Measurements from ENCODE around the gene OPA1.
"Not testable (repeated sequence)": the region's sequence is repeated elsewhere in the genome, so short reads cannot be mapped to it uniquely, and the experiment has no call there.

The OPA1 gene

DNA sequence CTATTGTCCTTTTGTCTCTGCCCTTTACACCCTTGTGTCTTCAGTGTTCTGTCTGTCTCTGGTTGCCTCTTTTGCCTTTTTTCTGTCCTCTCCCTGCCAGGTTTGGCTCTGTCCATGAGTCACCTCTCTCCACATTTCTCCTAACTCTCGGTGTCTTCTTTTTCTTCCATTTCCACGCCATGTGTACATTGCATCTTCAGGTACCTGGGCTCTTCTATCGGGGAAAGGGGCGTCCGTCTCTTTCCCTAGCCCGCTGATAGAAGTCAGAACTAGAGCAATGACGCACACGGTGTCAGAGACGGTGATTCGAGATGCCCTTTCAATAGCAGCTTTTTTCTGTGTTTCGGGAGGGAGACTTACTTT, 641 bp downstream of the OPA1 start:
- DNase-seq = no peak

DNA sequence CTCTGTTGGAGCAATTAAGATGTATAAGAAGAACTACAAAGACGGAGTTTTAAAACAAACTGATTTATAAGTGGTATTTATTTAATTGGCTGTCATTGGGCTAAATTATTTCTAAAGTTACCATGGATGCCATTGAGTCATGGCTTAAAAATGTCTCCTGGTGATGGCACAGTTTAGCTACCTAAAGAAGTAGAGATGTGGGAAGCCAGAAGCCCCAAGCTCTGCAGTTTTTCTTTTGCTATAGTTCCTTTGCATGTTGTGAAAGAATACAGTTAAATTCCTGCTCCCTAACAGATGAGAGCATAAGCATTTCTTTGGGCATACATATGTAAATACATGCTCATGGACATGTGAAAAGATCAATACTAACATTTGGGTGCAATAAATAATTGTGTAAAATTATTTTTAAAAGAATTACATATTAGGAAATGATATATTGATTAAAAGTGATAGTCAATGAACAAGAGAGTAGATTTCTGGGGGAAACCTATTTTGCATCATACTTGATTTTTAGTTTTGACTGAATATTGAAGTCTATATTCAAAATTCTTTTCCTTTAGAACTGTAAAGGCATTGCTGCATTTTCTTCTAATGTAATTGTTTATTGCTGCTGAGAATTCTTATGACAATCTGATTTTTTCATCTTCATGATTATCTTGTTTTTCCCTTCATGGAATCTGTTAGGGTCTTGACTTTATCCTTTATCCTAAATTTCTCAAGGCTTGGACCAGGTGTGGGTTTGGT, 2.1 kb downstream of the OPA1 start:
- DNase-seq = no peak

DNA sequence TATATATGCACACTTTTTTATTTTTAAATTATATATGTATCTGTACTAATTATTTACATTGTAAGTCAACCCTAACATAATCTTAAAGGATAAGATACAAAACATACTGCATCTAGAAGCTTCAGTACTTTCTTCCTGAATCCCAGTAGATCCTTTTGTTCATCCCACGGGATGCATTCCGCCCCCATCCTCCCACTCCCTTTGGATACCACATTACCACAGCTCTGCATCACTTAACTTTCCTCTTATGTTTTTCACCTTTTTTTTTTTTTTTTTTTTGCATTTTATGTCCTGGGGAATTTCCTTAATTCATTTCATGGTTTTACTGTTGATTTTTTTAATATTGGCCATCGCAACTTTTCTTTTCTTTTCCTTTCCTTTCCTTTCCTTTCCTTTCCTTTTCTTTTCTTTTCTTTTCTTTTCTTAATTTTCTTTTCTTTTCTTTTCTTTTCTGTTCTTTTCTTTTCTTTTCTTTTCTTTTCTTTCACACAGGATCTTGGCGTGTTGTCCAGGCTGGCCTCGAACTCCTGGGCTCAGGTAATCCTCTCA, 3.0 kb downstream of the OPA1 start:
- no peak for DNase-seq

DNA sequence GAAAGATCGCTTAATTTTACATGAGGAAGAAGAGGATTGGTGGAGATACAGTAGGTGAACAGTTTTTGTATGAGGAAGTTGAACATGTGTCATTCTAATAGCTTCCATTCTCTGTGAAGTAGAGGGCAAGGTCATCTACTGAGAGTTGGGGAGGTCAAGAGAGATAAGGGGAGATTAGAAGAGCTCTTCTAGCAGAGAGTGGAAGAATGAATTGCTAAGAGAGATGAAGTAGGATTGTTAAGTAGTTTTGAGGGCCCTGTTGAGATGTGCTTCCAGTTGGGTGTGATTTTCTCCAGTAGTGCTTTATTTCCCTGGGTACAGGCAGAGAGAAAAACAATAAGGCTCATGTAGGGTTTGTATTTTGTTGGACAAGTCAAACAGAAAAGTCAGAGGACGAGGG, 5.2 kb downstream of the OPA1 start:
- DNase-seq = no peak

DNA sequence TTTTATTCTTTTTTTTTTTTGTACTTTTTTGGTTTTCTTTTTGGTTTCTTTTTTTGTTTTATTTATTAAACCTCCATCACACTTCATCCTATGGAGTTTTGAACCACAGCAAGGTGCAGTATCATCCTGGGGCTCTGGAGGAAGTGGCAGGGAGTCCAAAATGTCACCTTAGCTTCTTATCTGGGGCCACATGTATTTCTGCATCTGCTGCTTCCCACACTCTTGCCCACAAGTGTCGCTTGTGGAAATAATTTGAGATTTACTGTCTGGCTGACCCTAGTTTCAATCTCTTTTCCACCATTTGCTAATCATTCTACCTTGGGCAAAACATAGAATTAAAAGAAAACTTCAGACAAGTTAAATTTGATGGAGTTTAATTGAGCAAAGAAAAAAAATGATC, 6.4 kb downstream of the OPA1 start:
- DNase-seq = no peak

DNA sequence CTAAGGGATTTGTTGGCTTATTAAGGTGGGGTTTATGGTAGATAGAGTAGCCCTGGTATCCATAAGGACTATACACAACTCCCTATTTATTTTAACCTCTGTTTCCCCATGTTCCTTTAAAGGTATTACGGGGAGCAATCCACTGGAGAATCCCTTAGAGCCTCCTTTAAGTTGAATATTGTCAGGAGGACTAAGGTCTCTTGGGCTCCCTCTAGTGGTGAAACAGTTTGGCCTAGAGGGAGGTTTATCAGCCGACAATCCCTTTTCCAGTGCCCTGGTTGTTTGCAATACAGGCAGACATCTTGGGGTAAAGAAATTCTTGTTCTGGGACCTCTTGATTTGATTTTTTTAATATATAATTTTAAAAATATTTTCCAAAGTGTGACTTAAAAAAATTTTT, 12.9 kb downstream of the OPA1 start:
- DNase-seq = no peak

DNA sequence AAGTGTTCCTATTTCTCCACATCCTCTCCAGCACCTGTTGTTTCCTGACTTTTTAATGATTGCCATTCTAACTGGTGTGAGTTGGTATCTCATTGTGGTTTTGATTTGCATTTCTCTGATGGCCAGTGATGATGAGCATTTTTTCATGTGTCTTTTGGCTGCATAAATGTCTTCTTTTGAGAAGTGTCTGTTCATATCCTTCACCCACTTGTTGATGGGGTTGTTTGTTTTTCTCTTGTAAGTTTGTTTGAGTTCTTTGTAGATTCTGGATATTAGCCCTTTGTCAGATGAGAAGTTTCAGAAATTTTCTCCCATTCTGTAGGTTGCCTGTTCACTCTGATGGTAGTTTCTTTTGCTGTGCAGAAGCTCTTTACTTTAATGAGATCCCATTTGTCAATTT, 13.9 kb downstream of the OPA1 start:
- not testable (repeated sequence) for DNase-seq

DNA sequence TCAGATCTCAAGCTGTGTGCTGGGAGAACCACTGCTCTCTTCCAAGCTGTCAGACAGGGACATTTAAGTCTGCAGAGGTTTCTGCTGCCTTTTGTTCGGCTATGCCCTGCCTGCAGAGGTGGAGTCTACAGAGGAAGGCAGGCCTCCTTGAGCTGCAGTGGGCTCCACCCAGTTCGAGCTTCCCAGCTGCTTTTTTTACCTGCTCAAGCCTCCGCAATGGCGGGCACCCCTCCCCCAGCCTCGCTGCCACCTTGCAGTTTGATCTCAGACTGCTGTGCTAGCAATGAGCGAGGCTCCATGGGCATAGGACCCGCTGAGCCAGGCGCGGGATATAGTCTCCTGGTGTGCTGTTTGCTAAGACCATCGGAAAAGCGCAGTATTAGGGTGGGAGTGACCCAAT, 17.5 kb downstream of the OPA1 start:
- not testable (repeated sequence) for DNase-seq

DNA sequence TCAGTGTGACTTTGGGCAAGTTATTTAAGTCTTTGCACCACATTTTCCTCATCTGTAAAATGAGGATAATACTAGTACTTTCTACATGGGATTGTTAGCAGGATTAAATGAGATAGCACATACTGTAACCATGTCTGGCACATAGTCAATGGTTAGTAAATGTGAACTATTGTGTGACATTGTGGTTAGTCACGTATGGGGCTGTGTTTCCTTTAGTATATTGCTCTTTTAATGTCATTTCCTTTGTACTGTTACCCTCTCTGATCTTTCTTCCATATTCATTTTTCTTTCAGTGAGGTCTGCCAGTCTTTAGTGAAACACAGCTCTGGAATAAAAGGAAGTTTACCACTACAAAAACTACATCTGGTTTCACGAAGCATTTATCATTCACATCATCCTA, 21.4 kb downstream of the OPA1 start:
- DNase-seq = no peak

DNA sequence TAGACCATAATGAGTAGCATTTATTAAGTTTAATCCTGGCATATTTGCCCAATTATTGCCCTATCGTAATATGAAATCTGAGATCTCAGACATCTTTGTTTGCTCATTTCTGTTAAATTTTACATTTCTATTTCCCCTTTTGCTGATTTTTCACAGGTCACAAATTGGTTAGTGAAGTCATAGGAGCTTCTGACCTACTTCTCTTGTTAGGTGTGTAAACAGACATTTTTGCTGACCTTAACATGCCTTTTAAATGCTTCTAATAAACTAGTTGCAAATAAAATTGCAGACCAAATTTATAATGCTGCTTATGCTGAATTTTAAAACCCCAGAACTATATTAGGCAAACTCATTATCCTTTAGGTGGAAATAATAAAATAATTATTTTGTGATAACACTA, 24.6 kb downstream of the OPA1 start:
- DNase-seq = no peak

DNA sequence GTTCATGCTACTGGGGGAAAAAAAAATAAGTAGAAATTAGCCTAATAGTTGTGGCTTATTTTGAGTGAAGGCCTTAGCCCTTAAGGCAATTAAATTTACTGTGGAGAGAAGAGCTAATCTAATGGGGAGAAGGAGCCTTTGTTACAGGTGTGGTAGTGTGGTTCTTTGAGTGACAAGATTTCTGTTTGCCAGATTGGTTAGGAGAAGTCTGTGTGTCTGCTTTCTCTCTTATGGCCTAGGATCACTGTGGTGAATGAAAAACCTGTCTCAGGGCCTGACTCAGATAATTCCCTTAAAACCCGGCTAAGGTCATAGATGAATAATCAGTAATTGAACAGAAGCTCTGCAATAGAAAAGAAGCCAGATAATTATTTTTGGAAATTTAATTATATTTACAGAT, 27.0 kb downstream of the OPA1 start:
- no peak for DNase-seq

DNA sequence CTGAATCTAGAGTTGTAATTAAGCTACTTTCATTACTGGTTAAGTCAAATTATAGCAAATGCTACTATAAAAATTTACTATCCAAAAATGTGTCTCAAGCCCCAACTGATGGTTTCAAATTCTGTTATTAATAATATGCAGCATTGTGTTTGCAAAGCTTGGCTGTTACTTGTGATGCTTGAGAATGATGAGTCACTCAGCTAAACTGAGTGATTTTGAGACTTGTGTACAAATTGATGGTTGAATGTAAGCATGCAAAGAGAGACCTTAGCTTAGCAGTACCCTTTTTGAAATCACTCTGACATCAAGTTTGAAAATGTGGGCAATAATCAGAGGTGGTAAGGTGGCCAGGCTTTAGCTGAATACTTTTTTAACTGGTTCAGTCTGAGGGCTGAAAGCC, 27.6 kb downstream of the OPA1 start:
- no peak for DNase-seq

DNA sequence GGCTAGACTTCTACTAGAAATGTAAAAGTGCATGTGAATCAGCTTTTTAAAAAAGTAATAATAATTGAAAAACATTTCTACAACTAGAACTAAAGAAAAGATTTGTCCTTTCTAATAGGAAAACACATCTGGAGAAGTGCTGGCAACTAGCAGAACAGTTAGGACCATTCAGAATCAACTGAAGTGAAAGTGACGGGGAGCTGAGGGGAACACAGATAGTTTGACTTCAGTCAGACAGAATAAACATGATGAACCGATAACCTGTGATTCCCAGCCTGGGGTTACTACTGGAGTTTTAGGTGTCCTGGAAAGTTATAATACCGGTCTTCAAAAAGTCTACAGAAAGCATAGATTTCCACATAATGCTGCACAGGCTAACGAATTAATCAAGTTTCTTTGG, 28.1 kb downstream of the OPA1 start:
- no peak for DNase-seq

DNA sequence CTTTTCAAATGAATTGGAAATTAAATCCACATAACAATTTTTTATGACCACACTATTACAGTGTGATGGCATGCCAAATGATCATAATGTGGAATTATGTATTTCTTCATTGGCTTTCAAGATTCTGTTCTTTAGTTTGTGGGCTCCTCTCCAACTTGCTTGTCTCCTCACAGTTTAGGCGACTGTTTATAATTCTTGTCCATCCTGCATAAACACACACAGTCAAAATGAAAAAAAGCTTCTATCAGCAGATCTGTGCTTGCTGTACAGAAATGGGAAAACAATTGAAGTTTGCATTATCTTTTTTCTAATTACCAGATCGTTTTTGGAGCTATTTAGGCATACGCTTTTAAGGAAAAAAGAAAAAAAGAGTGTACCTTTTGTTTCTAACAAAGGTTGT, 37.0 kb downstream of the OPA1 start:
- no peak for DNase-seq

DNA sequence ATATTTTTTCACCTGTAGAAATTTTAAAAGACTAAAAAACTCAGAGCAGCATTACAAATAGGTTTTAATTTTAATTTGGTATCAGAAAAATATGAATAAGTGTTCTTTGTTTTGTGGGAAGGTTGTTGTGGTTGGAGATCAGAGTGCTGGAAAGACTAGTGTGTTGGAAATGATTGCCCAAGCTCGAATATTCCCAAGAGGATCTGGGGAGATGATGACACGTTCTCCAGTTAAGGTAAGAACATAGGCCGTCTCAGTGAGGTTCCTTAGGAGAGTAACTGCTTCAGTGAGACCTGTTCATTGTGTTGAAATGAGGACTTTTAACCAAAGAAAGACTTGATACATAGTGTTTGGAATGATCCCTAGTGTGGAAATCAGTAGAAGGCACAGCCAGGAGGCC, 44.8 kb downstream of the OPA1 start:
- no peak for DNase-seq

DNA sequence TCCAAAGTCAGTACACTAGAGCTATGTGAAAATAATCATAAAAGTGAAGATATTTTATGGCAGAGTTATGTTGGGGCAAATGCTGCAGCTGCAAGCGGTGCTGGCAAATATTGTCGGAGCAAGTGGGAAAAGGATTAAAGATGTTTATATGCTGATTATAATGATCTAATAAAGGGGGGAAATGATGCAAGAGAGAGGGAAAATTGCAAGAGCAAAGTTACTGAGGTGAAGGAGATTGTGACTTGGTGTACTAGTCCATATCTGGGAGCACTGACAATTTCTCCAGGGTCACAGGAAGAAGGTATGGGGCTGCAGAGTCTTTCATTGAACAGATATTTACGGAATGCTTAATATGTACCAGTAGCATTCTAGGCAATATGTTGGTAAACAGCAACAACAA, 45.8 kb downstream of the OPA1 start:
- no peak for DNase-seq

DNA sequence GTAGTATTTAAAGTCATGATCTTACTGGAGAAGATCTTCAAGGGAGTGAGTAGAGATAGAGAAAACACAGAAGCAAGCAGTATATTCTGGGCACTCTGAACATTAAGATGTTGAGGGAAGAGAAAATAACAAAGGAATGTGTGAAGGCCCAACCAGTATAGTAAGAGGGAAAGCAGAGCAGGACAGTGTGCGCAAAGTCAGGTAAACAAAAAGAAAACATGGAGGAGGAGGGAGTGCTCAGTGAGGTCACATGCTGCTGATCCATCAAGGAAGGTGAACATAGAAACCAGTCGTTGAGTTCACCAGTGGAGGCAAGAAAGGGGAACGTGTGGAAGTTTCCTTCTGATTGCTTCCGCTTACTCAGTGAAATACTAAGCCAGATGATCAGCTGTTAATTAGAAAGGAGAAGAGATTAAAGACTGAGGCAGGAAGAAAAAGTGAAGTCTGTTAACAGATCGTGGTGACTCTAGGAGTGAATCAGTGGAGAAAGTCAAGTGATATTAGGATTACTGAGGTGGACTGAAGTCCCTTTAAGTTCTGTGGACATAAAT, 47.2 kb downstream of the OPA1 start:
- no peak for DNase-seq

DNA sequence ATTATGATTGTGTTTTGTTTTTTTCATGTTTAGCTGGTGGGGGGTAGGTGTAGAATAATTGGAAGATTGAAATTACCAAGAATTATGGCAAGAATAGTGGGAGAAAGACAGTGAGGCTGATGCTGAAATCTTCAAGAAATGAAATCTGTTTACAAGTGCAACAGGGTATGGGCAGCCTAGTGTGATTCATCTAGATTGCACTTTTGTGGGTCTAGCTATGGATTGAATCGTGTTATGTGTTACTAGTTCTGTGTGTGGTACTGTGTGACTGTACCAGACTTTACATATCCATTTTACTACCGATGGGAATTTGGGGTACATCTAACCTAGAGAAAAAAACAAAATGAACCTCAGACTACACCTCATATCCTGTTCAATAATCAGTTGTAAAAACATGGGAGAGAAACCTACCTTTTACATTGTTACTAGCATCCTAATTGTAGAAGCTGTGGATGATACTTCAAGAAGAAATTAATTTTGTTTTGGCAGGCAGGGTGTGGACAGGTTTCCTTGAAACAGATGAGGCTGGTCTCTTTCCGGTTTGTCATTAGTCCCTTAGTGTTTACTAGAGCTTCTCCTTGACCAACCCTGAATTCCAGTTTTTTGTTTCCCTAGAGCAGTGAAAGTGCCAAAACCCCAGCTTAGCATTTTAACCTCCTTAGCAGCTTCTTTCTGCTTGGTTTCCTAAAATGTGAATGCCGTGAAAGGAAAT, 47.9 kb downstream of the OPA1 start:
- no peak for DNase-seq

DNA sequence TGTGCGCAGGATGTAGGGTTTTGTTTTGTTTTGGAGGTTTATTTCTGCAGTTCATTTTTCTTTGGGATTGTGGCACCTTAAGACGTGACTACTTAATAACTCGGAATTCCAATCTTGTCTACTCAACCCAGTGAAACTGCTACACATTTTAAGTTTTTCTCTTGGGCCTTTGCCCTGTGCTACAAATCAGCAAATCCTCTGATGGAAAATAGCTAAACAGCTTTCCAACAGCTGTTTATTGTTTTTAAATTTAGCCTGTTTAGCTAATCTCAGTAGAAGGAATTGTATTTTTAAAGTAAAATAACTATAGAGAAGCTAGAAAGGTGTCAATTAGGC, 48.4 kb downstream of the OPA1 start:
- no peak for DNase-seq

DNA sequence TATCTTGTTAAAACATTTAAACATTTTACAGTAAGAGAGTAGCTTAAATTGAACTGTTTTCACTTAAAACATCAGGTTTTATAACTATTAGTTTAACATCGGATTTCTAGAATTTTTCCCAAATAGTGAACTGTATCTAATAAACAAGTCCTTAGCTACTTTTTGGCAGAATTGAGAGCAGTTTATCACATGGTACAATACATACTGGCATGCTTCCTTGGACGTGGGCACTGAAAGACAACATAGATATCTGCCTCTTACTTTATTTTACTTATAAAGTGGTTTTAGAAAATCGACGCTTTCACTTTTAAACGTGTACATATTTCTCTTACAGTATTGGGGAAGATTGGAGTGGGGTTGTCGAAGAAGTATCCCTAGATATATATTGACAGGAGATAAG, 52.8 kb downstream of the OPA1 start:
- no peak for DNase-seq

DNA sequence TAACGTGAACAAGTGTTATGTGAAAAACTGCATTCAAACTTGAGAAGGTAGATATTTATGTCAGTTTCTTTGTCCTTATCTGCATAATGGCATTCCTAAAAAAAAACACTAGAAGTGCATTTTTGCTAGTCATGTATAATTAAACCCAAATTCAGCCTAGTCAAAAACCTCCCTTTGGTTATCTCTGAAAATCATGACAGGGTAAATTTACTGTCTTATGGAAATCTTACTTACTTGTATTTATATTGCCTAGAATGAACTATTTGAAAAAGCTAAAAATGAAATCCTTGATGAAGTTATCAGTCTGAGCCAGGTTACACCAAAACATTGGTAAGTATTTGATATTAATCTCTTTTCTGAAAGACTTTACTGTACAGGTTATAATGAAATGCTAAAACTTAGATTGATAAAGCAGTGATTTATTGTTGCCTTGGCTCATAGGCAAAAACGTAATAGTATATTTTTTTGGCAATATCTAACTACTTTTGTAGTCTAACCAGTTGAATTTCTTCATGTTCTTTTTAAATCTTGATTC, 55.6 kb downstream of the OPA1 start:
- DNase-seq = no peak

DNA sequence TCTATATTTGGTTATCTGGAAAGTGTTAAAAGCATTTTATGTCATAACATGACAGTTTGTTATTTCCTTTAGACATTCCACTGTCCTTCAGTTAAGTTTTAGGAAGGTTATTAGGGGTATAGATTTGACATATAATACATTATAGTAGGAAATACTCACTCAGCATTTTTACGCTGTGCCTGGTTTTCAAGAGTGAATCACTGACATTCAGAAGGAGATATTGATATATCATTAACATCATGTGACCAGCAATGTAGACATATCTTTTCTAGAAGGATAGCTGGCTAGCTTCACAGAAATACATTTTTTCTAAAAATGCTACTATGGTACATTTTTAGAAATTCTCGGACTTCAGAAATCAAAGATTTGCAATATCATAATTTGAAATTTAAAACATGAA, 57.6 kb downstream of the OPA1 start:
- DNase-seq = no peak

DNA sequence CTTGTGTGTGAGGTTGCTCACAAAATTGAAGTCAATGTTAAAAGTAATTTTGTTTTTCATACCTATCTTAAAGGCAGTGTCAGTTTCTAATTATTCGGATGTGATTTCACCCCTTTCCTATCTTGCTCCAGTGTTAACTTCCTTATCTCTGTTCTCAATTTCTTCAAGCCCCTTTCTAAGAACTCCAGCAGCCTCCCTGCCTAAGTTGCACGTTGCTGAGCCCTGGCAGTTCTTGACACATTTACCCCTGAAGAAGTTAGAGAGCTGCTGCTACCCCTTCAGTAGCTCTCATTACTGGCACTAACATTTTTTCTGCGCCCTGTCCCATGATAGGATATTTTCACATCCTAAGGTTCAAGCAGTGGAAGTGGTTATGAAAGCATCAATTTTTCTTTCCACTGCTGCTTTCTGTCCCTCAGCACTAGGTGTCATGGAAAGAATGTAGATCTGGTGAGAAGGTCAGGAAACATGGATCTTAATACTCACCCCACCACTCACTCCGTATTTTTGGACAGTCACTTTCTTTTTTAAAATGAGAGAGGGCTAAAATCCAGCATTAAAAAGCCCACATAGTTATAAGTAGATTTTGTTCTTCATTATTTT, 62.9 kb downstream of the OPA1 start:
- DNase-seq = no peak

DNA sequence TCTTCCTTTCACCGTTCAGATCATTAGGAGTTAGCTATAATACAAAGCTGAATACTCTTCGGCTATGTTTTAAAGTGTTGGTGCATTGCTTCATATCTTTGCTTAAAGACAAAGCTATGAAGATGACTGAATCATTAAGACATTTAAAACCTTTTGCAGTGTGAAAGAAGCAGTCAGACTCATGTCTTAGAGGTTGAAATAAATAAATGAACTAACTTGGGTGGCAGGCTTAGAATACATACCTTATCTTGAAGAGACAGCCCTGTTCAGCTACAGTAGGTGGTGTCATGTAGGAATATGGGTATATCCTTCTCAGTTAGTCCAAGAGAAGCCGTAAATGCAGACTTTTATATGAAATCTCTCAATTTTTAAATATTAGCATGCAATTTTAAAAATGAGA, 63.4 kb downstream of the OPA1 start:
- no peak for DNase-seq

All from activated CD4-positive, alpha-beta T cell treated with anti-CD3 and anti-CD28 coated beads for 1 hour (primary cell).